ENCODE measurements around the gene KRTAP9-4.
"Not testable (repeated sequence)": the region's sequence is repeated elsewhere in the genome, so short reads cannot be mapped to it uniquely, and the experiment has no call there.

The KRTAP9-4 gene, protein sequence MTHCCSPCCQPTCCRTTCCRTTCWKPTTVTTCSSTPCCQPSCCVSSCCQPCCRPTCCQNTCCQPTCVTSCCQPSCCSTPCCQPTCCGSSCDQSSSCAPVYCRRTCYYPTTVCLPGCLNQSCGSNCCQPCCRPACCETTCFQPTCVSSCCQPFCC

DNA sequence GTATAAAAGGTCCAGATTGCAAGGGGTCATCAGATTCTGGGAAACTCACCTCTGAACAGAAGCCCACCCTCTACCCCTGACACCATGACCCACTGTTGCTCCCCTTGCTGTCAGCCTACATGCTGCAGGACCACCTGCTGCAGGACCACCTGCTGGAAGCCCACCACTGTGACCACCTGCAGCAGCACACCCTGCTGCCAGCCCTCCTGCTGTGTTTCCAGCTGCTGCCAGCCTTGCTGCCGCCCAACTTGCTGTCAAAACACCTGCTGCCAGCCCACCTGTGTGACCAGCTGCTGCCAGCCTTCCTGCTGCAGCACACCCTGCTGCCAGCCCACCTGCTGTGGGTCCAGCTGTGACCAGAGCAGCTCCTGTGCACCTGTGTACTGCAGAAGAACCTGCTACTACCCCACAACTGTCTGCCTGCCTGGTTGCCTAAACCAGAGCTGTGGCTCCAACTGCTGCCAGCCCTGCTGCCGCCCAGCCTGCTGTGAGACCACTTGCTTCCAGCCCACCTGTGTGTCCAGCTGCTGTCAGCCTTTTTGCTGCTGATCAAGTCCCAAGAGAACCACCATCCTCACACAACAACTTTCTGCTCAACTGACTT, at the start of gene KRTAP9-4:
Gene KRTAP9-4 (plus strand): TSS at position 51 of the 604 bp plus-strand sequence. CDS start 34 bp downstream, at position 85.
- H3K9ac ChIP-seq (ENCODE audit: low read depth, low read length); H3K4me1 ChIP-seq (ENCODE audit: insufficient read depth, low read length); H3K36me3 ChIP-seq (ENCODE audit: insufficient read depth, low read length); H3K9me3 ChIP-seq (ENCODE audit: control insufficient read depth, insufficient read depth, low read length): not testable (repeated sequence)

DNA sequence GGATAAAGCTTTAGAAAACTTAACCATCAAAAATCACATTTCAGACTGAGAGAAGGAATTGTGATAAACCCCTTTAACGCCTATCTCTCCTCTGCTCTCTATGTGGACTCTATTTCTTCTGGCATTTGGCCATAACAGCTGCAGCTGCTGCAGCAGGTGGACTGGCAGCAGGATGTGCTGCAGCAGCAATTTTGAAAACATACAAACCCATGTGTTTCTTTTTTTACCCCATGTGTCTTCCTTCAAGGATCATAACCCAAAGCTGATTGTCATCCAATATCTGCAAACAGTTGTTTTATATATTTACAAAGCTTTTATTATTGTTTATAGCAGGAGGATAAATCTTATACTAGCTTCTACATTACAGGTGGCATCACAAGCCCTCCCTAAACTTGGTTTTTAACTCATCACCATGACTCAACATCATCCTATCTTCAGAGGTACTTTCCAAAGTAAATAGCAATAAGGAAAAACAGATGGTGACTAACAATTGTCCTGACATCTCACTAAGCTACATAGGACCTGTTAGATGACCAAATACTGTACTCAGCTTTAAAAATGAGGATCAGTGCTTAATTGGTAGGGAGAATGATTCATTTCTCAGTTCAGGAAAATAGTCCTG, 37.5 kb upstream of the KRTAP9-4 start:
- Histone ChIP-seq H3K4me1 (ENCODE audit: insufficient read depth, low read length) (no peaks in the 10 kb centered on the region), H3K9me3 (ENCODE audit: control insufficient read depth, insufficient read depth, low read length) (no peaks in the 10 kb centered on the region), H3K9ac (ENCODE audit: low read depth, low read length) (no peak overlapping the region), H3K36me3 (ENCODE audit: insufficient read depth, low read length) (no peaks in the 10 kb centered on the region)

DNA sequence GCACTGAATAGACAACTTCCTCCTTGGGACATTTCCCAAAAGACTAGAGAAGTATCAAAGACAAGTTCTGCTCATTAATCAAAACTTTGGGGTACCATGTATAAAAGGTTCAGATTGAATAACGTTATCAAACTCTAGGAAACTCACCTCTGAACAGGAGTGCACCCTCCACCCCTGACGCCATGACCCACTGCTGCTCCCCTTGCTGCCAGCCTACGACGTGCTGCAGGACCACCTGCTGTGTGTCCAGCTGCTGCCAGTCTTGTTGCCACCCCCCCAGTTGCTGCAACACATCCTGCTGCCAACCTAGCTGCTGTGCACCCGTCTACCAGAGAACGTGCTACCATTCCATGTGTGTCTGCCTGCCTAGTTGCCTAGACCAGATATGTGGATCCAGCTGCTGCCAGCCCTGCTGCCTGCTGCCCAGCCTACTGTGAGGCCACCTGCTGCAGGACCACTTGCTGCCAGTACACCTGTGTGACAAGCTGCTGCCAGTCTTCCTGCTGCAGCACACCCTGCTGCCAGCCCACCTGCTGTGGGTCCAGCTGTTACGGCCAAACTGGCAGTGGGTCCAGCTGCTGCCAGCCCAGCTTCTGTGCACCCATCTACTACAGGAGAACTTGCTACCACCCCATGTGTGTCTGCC, 36.8 kb upstream of the KRTAP9-4 start:
- H3K9ac ChIP-seq (ENCODE audit: low read depth, low read length): no peak overlapping the region
- no peaks in the 10 kb centered on the region for H3K4me1 ChIP-seq (ENCODE audit: insufficient read depth, low read length)
- H3K9me3 ChIP-seq (ENCODE audit: control insufficient read depth, insufficient read depth, low read length): no peaks in the 10 kb centered on the region
- H3K36me3 ChIP-seq (ENCODE audit: insufficient read depth, low read length): no peaks in the 10 kb centered on the region

DNA sequence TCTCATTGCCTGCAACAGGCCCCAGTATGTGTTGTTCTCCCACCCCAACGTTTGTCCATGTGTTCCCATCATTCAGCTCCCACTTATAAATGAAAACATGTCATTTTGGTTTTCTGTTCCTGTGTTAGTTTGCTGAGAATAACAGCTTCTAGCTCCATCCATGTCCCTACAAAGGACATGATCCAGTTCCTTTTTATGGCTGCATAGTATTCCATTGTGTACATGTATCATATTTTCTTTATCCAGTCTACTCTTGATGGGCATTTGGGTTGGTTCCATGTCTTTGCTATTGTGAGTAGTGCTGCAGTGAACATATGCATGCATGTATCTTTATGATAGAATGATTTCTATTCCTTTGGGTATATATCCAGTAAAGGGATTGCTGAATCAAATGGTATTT, 33.8 kb upstream of the KRTAP9-4 start:
- no peaks in the 10 kb centered on the region for H3K9me3 ChIP-seq (ENCODE audit: control insufficient read depth, insufficient read depth, low read length)
- no peaks in the 10 kb centered on the region for H3K36me3 ChIP-seq (ENCODE audit: insufficient read depth, low read length)
- H3K4me1 ChIP-seq (ENCODE audit: insufficient read depth, low read length): no peaks in the 10 kb centered on the region
- H3K9ac ChIP-seq (ENCODE audit: low read depth, low read length): no peak overlapping the region

DNA sequence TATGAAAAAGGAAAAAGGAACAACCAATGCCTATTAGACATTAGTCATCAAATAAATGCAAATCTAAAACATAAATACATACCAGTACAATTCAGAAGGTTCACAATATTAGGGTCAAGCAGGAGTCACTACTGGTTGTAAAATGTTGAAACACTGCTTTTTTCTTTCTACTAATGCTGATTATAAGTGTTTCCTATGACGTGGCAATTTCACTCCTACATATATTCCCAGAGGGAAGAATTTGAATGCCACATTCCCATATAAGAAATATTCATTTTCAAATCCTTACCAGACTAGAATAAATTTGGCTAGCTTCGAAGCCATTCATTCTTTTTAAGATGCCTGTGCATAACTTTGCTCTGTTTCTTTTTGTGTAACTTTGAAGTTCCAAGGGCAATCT, 25.7 kb upstream of the KRTAP9-4 start:
- no peaks in the 10 kb centered on the region for H3K36me3 ChIP-seq (ENCODE audit: insufficient read depth, low read length)
- no peak overlapping the region for H3K9ac ChIP-seq (ENCODE audit: low read depth, low read length)
- H3K4me1 ChIP-seq (ENCODE audit: insufficient read depth, low read length): no peaks in the 10 kb centered on the region
- H3K9me3 ChIP-seq (ENCODE audit: control insufficient read depth, insufficient read depth, low read length): no peaks in the 10 kb centered on the region

DNA sequence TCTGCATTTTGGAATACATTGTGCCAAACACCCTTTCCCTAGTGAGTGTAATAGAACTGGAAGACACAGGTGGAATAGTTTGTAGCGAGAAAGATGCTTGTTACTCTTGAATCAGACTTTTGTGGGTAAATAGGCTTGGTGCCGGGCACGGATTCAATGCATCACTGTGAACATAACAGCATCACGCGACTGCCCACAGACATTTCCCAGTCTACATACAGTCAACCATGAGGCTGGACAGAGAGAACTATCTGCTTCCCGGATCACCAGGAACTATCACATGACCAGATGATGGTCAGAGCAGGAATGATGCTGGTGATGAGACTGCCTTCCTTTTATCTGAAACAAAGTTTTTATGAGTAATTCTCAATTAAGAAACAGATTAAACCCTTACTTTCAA, 23.4 kb upstream of the KRTAP9-4 start:
- Histone ChIP-seq H3K9me3 (ENCODE audit: control insufficient read depth, insufficient read depth, low read length) (no peaks in the 10 kb centered on the region), H3K9ac (ENCODE audit: low read depth, low read length) (no peak overlapping the region), H3K36me3 (ENCODE audit: insufficient read depth, low read length) (no peaks in the 10 kb centered on the region), H3K4me1 (ENCODE audit: insufficient read depth, low read length) (no peaks in the 10 kb centered on the region)

DNA sequence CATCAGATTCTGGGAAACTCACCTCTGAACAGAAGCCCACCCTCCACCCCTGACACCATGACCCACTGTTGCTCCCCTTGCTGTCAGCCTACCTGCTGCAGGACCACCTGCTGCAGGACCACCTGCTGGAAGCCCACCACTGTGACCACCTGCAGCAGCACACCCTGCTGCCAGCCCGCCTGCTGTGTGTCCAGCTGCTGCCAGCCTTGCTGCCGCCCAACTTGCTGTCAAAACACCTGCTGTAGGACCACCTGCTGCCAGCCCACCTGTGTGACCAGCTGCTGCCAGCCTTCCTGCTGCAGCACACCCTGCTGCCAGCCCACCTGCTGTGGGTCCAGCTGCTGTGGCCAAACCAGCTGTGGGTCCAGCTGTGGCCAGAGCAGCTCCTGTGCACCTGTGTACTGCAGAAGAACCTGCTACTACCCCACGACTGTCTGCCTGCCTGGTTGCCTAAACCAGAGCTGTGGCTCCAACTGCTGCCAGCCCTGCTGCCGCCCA, 22.8 kb upstream of the KRTAP9-4 start, which contains the start of gene KRTAP9-2:
Gene KRTAP9-2 (plus strand): TSS at position 51 of the 498 bp plus-strand sequence. CDS start 7 bp downstream, at position 58.
- H3K4me1 ChIP-seq (ENCODE audit: insufficient read depth, low read length); H3K36me3 ChIP-seq (ENCODE audit: insufficient read depth, low read length); H3K9me3 ChIP-seq (ENCODE audit: control insufficient read depth, insufficient read depth, low read length); H3K9ac ChIP-seq (ENCODE audit: low read depth, low read length): not testable (repeated sequence)

DNA sequence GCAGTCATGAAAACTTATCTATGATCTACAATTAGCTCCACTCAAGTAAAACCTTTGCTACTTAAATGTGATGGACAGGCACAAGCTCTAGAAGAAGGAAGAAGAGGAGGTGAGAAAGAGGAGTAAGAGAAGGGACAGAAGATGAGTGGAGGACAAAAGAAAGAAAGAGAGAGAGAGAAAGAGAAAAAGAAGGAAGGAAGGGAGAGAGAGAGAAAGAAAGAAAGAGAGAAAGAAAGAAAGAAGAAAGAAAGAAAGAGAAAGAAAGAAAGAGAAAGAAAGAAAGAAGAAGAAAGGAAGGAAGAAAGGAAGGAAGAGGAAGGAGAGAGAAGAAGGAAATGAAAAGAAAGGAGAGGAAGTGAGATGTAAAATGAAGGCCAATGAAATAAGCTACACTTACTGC, 19.4 kb upstream of the KRTAP9-4 start:
- no peak overlapping the region for H3K9ac ChIP-seq (ENCODE audit: low read depth, low read length)
- H3K9me3 ChIP-seq (ENCODE audit: control insufficient read depth, insufficient read depth, low read length): no peaks in the 10 kb centered on the region
- no peaks in the 10 kb centered on the region for H3K4me1 ChIP-seq (ENCODE audit: insufficient read depth, low read length)
- H3K36me3 ChIP-seq (ENCODE audit: insufficient read depth, low read length): no peaks in the 10 kb centered on the region

DNA sequence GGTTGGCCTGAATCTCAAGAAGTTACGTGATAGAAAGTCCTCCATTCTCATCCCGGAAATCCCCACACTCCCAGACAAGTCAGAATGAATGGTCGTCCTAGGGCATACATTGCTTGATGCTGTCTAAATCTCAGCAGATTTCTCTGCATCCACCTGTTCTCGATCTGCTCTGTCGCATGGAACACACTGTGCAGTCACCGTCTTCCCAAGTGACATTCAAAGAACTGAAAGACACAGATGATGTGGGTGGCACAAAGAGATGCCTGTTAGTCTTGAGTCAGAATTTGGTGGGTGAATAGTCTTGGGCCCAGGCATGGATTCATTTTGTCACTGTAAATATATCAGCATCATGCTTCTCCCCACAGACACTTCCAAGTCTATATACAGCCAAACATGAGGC, 17.8 kb upstream of the KRTAP9-4 start:
- H3K36me3 ChIP-seq (ENCODE audit: insufficient read depth, low read length): no peaks in the 10 kb centered on the region
- no peaks in the 10 kb centered on the region for H3K9me3 ChIP-seq (ENCODE audit: control insufficient read depth, insufficient read depth, low read length)

DNA sequence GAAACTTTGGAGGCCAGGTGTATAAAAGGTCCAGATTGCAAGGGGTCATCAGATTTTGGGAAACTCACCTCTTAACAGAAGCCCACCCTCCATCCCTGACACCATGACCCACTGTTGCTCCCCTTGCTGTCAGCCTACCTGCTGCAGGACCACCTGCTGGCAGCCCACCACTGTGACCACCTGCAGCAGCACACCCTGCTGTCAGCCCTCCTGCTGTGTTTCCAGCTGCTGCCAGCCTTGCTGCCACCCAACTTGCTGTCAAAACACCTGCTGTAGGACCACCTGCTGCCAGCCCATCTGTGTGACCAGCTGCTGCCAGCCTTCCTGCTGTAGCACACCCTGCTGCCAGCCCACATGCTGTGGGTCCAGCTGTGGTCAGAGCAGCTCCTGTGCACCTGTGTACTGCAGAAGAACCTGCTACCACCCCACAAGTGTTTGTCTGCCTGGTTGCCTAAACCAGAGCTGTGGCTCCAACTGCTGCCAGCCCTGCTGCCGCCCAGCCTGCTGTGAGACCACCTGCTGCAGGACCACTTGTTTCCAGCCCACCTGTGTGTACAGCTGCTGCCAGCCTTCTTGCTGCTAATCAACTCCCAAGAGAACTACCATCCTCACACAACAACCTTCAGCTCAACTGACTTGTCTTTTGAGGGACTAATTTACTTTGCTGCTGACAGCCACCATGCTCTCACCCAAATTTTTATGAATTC, 16.9 kb upstream of the KRTAP9-4 start, which contains the start of gene KRTAP9-3:
Gene KRTAP9-3 (plus strand): TSS at position 51 of the 707 bp plus-strand sequence. CDS start 53 bp downstream, at position 104.
- H3K36me3 ChIP-seq (ENCODE audit: insufficient read depth, low read length); H3K4me1 ChIP-seq (ENCODE audit: insufficient read depth, low read length); H3K9ac ChIP-seq (ENCODE audit: low read depth, low read length); H3K9me3 ChIP-seq (ENCODE audit: control insufficient read depth, insufficient read depth, low read length): not testable (repeated sequence)

More for the DNA sequence above, 17.8 kb upstream of the KRTAP9-4 start:
- no peaks in the 10 kb centered on the region for H3K4me1 ChIP-seq (ENCODE audit: insufficient read depth, low read length)
- no peak overlapping the region for H3K9ac ChIP-seq (ENCODE audit: low read depth, low read length)

DNA sequence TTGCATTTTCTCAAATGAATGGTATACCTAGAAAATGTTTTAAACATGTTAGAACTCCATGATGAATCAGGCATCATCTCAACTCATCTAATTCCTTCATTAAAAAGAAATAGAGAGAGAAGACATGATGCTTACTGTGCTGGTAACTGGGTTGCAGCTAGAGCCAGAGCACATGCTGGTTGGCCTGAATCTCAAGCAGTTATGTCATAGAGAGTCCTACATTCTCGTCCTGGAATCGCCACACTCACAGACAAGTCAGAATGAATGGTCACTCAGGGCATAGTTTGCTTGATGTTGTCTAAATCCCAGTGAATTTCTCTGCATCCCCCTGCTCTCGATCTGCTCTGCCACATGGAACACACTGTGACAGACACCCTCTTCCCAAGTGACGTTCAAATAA, 12.4 kb upstream of the KRTAP9-4 start:
- H3K36me3 ChIP-seq (ENCODE audit: insufficient read depth, low read length); H3K4me1 ChIP-seq (ENCODE audit: insufficient read depth, low read length); H3K9ac ChIP-seq (ENCODE audit: low read depth, low read length); H3K9me3 ChIP-seq (ENCODE audit: control insufficient read depth, insufficient read depth, low read length): not testable (repeated sequence)

DNA sequence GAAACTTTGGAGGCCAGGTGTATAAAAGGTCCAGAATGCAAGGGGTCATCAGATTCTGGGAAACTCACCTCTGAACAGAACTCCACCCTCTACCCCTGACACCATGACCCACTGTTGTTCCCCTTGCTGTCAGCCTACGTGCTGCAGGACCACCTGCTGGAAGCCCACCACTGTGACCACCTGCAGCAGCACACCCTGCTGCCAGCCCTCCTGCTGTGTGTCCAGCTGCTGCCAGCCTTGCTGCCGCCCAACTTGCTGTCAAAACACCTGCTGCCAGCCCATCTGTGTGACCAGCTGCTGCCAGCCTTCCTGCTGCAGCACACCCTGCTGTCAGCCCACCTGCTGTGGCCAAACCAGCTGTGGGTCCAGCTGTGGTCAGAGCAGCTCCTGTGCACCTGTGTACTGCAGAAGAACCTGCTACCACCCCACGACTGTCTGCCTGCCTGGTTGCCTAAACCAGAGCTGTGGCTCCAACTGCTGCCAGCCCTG, 11.5 kb upstream of the KRTAP9-4 start, which contains the start of gene KRTAP9-8:
Gene KRTAP9-8 (plus strand): TSS at position 51 of the 489 bp plus-strand sequence. CDS start 53 bp downstream, at position 104.
- not testable (repeated sequence) for H3K4me1 ChIP-seq (ENCODE audit: insufficient read depth, low read length); H3K9me3 ChIP-seq (ENCODE audit: control insufficient read depth, insufficient read depth, low read length); H3K36me3 ChIP-seq (ENCODE audit: insufficient read depth, low read length); H3K9ac ChIP-seq (ENCODE audit: low read depth, low read length)

DNA sequence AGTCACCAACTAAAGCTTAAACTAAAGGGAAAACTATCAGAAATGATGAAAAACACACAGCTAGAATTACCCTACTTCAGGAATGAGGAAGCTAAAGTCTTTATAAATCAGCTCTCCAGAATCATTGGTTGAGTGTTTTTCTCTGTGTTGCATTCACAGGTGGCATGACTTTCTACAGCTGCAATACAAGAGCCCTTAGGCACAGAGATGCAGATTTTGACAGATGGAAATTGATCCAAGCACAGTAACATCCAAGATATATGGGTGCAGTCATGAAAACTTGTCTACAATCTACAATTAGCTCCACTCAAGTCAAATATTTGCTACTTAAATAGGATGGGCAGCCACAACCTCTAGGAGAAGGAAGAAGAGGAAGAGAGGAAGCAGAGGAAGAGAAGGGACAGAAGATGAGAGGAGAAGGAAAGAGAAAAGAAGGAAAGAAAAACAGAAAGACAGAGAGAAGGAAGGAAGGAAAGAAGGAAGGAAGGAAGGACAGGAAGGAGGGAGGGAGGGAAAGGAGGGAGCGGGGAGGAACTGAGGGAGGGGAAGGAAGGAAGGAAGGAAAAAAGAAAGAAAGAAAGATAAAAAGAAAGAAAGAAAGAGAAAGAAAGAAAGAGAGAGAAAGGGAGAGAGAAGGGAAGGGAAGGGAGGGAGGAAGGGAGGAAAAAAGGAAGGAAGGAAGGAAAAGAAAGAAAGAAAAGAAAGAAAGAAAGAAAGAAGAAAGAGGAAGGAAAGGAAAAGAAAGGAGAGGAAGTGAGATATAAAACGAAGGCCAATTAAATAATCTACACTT, 2.3 kb upstream of the KRTAP9-4 start:
- H3K9me3 ChIP-seq (ENCODE audit: control insufficient read depth, insufficient read depth, low read length); H3K4me1 ChIP-seq (ENCODE audit: insufficient read depth, low read length); H3K9ac ChIP-seq (ENCODE audit: low read depth, low read length); H3K36me3 ChIP-seq (ENCODE audit: insufficient read depth, low read length): not testable (repeated sequence)
